GM12872 (cell line): ENCODE measurements around the gene ZIC1.

Experiments
- TF ChIP-seq, protein P1 (sequence below): IDR thresholded peaks from 3 replicates; pipeline ENCODE4 v1.5.1; 2011; ENCODE audit warnings: low read depth, mild to moderate bottlenecking, low read length, moderate library complexity; ENCODE audit not compliant: insufficient read depth

The ZIC1 gene

DNA sequence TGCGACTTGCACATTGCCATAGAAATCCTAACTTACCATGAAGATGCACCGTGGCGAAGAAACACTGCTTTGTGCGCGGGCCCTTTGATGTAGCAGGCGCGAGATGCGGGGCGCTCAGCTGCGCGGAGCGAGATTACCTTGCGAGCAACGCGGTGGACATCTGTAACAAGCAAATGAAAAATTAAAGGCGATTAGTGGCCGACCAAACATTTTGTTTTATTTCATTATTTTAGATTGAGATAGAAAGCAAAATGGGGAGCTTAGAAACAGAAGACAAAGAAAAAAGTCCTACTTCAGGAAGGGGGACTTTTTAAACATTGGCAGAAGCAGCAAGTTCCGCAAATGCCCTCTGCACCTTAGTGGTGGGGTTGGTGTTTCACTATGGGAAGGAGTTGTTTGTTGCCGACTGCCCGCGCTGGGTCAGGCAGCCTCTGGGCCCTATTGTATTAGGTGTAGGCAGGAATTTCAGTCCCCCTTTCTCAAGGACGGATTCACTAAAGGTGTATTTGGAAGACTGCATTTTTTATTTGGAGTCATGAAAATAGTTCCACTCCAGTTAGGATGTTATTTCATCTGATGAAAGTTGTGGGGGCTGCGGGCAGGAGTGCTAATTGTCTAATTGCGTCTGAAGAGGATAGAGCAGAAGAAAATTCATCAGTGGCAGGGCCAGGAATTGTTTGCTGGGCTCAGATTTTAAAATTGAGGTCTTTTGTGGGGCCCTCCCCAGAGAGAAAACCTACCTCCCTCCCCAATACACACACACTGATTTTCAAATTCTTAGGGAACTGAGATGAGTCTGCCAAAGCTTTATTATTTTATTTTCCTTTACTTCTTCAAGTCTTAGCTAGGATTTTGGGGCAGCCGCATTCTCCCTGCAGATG is 20.2 kb upstream of the ZIC1 start:
- TF ChIP-seq, protein P1, sequence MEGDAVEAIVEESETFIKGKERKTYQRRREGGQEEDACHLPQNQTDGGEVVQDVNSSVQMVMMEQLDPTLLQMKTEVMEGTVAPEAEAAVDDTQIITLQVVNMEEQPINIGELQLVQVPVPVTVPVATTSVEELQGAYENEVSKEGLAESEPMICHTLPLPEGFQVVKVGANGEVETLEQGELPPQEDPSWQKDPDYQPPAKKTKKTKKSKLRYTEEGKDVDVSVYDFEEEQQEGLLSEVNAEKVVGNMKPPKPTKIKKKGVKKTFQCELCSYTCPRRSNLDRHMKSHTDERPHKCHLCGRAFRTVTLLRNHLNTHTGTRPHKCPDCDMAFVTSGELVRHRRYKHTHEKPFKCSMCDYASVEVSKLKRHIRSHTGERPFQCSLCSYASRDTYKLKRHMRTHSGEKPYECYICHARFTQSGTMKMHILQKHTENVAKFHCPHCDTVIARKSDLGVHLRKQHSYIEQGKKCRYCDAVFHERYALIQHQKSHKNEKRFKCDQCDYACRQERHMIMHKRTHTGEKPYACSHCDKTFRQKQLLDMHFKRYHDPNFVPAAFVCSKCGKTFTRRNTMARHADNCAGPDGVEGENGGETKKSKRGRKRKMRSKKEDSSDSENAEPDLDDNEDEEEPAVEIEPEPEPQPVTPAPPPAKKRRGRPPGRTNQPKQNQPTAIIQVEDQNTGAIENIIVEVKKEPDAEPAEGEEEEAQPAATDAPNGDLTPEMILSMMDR, result no peak

DNA sequence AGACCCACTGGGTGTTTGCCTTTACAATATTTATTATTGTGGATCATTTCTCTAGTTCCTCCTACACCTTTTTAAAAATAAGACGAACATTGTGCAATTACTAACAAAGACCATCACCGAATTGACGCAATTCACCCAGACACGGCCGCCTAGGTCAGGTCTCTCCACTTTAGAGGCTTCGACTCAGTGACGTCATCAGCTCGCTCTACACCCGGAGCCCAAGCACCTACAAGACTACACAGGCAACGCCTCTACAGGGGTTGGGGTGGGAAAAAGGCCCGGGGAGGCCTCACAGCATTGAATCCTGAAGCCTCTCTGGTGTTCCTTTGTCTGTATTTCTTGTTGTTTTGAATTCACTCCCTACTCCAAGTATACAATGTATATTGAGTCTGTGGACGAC is 19.4 kb upstream of the ZIC1 start:
- TF ChIP-seq, protein P1, result no peak

DNA sequence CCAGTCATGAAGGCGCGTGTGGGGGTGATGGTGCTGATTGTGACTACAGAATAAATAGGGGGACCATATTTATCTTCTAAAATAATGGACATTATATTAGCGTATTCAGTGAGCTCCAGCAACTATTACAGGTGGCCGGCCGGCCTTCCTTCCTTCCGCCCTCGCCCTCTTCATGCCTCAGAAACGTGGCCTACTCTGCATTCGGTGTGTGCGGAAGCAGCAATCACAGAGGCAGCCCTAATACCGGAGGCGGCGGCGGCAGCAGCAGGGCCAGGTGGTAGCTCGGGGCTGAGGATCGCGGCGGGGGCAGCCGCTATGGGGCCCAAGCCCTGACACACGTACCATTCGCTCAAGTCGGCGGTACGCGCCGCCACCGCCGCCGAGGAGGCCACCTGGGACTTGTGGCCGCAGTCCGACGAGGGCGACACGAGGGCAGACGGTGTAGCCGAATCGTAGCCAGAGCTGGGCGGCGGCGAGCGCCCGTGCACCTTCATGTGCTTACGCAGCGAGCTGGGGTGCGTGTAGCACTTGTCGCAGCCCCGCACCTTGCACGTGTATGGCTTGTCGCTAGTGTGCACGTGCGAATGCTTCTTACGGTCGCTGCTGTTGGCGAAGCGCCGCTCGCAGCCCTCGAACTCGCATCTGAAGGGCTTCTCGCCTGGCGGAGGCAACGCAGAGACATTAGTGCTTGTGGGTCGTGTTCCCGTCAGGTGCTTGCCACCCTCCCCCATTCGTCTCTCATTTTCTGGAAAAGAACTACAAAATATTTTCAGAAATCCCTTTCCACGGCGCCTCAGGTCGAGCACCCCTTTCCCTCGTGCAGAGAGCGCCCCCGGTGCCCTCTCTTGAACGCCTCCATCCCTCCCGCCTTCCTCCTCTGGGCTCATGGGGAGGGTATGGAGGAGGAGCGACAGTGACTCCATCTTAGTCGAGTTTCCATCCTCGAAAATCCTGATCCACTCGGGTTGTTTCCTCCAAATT is 18.3 kb upstream of the ZIC1 start:
- TF ChIP-seq, protein P1, result no peak

DNA sequence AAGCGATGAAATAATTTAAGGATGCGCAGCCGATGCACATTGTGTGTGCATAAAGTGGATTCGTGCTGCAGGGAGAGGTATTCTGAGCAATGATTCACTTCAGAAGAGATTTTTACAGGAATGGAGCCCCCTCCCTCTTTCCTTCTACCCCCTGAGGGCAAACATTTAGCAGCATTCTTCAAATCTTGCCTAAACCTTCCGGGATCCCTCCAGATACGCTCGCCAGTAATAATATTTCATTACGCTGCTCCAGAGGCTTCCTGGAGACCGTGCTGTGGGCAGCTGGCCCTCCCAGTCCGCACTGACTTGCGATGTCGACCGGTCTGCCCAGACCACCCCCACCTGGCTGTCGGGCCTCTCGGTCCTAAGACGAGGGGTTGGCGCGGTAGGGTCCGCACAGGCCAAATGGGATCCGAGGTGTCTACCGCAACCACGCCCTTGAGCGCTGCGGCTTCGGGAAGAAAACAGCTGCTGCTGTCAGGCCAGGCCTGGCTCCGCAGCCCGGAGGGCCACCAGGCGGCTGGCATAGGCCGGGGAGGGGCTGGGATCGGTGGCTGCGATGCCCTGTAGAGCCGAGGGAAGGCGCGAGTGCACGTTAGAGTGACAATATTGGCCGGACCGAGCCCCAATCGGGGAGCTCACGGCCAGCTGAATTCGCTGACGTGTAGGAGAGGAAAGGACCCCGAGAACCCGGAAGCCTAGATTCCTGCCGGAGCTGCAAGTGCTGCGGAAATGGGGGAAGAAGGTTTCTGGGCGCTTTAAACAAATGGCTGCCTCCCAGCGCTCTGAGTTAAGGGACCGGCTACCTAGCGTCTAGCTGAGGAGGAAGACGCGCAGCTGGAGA is 17.2 kb upstream of the ZIC1 start:
- TF ChIP-seq, protein P1, result no peak

DNA sequence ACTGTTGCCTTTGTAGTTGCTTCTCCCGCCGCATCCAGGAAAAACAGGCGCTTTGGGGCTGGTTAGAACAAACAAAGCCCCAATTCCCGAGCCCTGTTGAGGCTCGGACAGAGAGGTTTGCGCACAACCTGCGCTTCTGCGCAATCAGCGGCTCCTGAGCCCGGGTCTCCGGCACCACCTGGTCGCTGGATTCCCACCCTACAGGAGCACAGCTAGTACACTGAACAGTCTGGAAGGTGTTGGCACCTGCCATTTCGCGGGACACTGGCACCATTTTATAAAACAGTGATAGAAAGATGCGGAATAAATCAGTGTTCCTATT is 16.6 kb upstream of the ZIC1 start:
- TF ChIP-seq, protein P1, result no peak

DNA sequence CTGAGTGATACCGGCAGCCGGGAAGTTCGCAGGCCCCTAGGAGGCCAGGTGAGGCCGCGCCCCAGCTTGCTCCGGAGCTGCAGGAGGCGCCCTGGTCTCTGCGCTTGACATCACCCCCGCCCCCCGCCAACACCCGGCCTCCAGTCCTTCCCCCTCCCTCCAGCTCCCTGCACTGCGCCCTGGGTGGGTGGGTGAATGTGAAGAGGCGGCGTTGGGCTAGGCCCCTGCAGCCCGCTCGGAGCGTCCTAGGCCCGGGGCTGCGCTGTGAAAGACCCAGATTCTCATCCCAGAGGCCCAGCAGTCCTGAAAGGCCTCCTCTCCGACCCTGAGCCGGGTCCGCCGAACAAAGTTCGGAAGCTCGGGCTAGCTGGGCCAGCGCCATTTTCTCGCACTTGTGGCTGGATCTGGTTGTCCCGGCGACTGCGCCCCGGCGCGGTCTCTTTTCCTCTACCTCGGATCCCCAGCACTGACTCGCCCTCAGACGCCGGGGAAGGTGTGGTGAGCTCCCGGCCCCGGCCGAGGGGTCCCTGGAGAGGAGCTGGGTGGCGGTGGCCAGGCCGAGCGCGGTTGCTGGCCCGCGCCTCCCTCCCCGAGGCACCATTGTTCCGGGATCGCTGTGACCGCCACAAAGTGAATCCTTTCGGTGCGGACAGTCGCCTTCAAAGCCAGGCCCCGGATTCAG is 15.8 kb upstream of the ZIC1 start:
- TF ChIP-seq, protein P1, result no peak
